ENCODE results near the gene SLC23A3. TPM values are rescaled to one million over a fixed set of nuclear protein-coding genes. Genes with fewer than 3 reads are reported as not detected.

SLC23A3 gene
- total and polyA plus RNA-seq, 4 donors = 1.6 to 7.3 (median 4.1) TPM

DNA sequence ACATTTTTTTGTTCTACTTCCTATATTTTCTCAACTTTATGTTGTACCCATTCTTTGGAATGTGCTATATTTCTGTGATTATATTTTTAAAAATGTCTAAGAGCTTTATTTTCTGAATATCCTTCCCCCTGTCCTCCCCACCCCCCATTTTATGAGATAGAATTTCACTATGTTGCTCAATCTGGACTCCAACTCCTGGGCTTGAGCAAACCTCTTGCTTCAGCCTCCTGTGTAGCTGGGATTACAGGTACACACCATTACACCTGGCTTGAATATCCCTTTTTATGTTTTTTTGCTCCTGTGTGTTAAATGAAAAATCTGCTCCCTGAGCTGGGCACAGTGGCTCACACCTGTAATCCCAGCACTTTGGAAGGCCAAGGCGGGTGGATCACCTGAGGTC lies 27.6 kb upstream of the SLC23A3 start:
- intact Hi-C loops (cut with DNase I) = no loop called here
- Histone ChIP-seq H3K36me3 (ENCODE audit: control insufficient read depth in 1 of 2, insufficient read depth in 2 of 2, low read length in 1 of 2) (no peaks in the 10 kb centered on the region), H3K4me3 (ENCODE audit: low read length in 2 of 2) (no peak overlapping the region), H3K4me1 (ENCODE audit: control insufficient read depth in 1 of 2, insufficient read depth in 2 of 2, low read length in 2 of 2) (no peaks in the 10 kb centered on the region), H3K9me3 (ENCODE audit: control insufficient read depth, low read length) (no peaks in the 10 kb centered on the region), H3K27ac (ENCODE audit: low read depth in 1 of 2, low read length in 2 of 2) (no peak overlapping the region), H3K27me3 (ENCODE audit: control insufficient read depth in 1 of 2, insufficient read depth in 2 of 2, low read length in 1 of 2) (no peaks in the 10 kb centered on the region)
- DNase-seq (no peak), ATAC-seq (ENCODE audit: low FRiP score) (no peak)
- 89 to 100% methylated on average over 1 of the region's 1 CpG for WGBS, 2 donors

DNA sequence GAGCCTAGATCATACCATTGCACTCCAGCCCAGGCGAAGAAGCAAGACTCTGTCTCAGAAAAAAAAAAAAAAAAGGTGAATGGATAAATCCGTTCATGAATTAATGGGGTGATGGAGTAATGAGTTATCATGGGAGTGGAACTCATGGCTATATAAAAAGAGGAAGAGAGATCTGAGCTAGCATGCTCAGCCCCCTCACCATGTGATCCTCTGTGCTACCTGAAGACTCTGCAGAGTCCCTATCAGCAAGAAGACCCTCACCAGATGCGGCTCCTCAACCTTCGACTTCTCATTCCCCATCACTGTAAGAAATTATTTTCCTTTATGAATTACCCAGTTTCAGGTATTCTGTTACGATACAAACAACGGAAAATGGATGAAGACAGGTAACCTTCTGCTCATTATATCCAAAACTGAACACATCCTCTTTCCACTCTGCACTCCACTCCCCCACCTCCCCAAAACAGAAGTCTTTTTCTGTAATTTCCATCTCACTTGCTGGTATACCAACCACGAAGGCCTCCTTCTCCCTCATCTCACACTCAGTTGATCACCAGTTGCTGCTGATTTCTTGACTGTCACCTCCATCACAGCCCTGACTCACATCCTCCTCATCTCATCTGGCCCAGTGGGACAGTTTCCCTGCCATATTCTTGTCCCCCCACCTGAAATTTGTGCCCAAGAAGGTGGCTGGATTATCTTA lies 17.1 kb upstream of the SLC23A3 start:
- Histone ChIP-seq H3K4me1 (ENCODE audit: control insufficient read depth in 1 of 2, insufficient read depth in 2 of 2, low read length in 2 of 2) (no peaks in the 10 kb centered on the region), H3K36me3 (ENCODE audit: control insufficient read depth in 1 of 2, insufficient read depth in 2 of 2, low read length in 1 of 2) (peaks cover 0 to 5% of the 10 kb centered on the region in 2 donors), H3K27ac (ENCODE audit: low read depth in 1 of 2, low read length in 2 of 2) (no peak overlapping the region), H3K9me3 (ENCODE audit: control insufficient read depth, low read length) (no peaks in the 10 kb centered on the region), H3K27me3 (ENCODE audit: control insufficient read depth in 1 of 2, insufficient read depth in 2 of 2, low read length in 1 of 2) (no peaks in the 10 kb centered on the region), H3K4me3 (ENCODE audit: low read length in 2 of 2) (no peak overlapping the region)
- ATAC-seq (ENCODE audit: low FRiP score) (no peak), DNase-seq (no peak)
- intact Hi-C loops (cut with DNase I) = no loop called here
- 84 to 89% methylated on average over 6 to 7 of the region's 7 CpGs for WGBS, 2 donors

DNA sequence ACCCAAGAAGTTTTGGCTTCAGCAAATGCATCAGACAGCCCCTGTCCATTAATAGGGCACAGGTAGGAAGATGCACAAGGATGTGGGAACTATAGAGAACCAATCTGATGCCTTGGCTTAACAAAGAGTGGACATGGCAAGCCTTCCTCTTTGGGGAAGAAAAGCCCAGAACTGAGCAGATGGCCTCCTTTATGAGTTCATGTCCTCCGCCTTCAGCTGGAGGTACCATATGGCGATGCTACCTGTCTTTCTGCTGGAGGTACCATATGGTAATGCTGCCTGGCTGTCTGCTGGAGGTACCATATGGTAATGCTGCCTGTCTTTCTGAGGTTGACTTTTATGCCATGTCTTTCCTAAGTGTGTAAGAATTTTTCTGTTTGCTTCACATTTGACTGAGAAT lies 14.3 kb upstream of the SLC23A3 start:
- intact Hi-C loops (cut with DNase I) = no loop called here
- Histone ChIP-seq H3K4me3 (ENCODE audit: low read length in 2 of 2) (no peak overlapping the region), H3K9me3 (ENCODE audit: control insufficient read depth, low read length) (no peaks in the 10 kb centered on the region), H3K36me3 (ENCODE audit: control insufficient read depth in 1 of 2, insufficient read depth in 2 of 2, low read length in 1 of 2) (peaks cover 0 to 10% of the 10 kb centered on the region in 2 donors), H3K27me3 (ENCODE audit: control insufficient read depth in 1 of 2, insufficient read depth in 2 of 2, low read length in 1 of 2) (no peaks in the 10 kb centered on the region), H3K27ac (ENCODE audit: low read depth in 1 of 2, low read length in 2 of 2) (no peak overlapping the region), H3K4me1 (ENCODE audit: control insufficient read depth in 1 of 2, insufficient read depth in 2 of 2, low read length in 2 of 2) (no peaks in the 10 kb centered on the region)
- 95 to 96% methylated on average over 2 of the region's 2 CpGs for WGBS, 2 donors
- DNase-seq (no peak), ATAC-seq (ENCODE audit: low FRiP score) (no peak)

DNA sequence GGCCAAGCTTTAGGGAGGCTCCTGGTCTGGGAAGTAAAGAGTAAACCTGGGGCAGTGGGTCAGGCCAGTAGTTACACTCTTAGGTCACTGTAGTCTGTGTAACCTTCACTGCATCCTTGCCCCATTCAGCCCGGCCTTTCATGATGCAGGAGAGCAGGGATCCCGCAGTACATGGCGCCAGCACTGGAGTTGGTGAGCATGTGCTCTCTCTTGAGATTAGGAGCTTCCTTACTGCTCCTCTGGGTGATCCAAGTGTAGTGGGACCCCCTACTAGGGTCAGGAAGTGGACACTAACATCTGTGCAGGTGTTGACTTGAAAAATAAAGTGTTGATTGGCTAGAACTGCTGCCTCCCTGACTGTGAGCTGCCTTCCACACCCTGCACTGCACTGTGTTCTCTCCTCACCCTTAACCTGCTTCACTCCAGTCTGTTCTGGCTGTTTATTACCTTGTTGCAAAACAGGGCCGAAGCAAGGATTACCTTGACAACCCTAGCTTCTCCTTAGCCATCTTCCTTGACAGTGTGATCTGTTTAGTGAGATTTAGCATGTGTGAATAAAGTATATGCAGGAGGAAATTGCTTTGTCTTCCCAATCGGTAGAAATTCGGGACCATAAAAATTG lies 13.4 kb upstream of the SLC23A3 start:
- DNase-seq = no peak
- 92 to 95% methylated on average over 6 of the region's 6 CpGs for WGBS, 2 donors
- intact Hi-C loops (cut with DNase I) = no loop called here

DNA sequence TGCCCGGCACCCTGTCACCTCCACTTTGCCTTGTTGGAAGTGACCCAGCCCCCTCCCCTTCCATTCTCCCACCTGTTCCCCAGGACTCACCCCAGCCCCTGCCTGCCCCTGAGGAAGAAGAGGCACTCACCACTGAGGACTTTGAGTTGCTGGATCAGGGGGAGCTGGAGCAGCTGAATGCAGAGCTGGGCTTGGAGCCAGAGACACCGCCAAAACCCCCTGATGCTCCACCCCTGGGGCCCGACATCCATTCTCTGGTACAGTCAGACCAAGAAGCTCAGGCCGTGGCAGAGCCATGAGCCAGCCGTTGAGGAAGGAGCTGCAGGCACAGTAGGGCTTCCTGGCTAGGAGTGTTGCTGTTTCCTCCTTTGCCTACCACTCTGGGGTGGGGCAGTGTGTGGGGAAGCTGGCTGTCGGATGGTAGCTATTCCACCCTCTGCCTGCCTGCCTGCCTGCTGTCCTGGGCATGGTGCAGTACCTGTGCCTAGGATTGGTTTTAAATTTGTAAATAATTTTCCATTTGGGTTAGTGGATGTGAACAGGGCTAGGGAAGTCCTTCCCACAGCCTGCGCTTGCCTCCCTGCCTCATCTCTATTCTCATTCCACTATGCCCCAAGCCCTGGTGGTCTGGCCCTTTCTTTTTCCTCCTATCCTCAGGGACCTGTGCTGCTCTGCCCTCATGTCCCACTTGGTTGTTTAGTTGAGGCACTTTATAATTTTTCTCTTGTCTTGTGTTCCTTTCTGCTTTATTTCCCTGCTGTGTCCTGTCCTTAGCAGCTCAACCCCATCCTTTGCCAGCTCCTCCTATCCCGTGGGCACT lies 12.7 kb upstream of the SLC23A3 start:
- Histone ChIP-seq H3K36me3 (ENCODE audit: control insufficient read depth in 1 of 2, insufficient read depth in 2 of 2, low read length in 1 of 2) (peaks cover 0 to 10% of the 10 kb centered on the region in 2 donors), H3K4me1 (ENCODE audit: control insufficient read depth in 1 of 2, insufficient read depth in 2 of 2, low read length in 2 of 2) (peaks cover 0 to 3% of the 10 kb centered on the region in 2 donors), H3K27me3 (ENCODE audit: control insufficient read depth in 1 of 2, insufficient read depth in 2 of 2, low read length in 1 of 2) (no peaks in the 10 kb centered on the region), H3K27ac (ENCODE audit: low read depth in 1 of 2, low read length in 2 of 2) (no peak overlapping the region), H3K4me3 (ENCODE audit: low read length in 2 of 2) (no peak overlapping the region), H3K9me3 (ENCODE audit: control insufficient read depth, low read length) (no peaks in the 10 kb centered on the region)
- WGBS, 2 donors = 77 to 80% methylated on average over 8 of the region's 8 CpGs
- DNase-seq (peak in 1 of 2 donors; percentile 58), ATAC-seq (ENCODE audit: low FRiP score) (no peak)
- intact Hi-C loops (cut with DNase I) = no loop called here

More for the DNA sequence above, 13.4 kb upstream of the SLC23A3 start:
- Histone ChIP-seq H3K27ac (ENCODE audit: low read depth in 1 of 2, low read length in 2 of 2) (no peak overlapping the region), H3K27me3 (ENCODE audit: control insufficient read depth in 1 of 2, insufficient read depth in 2 of 2, low read length in 1 of 2) (no peaks in the 10 kb centered on the region), H3K4me1 (ENCODE audit: control insufficient read depth in 1 of 2, insufficient read depth in 2 of 2, low read length in 2 of 2) (peaks cover 0 to 3% of the 10 kb centered on the region in 2 donors), H3K4me3 (ENCODE audit: low read length in 2 of 2) (no peak overlapping the region), H3K9me3 (ENCODE audit: control insufficient read depth, low read length) (no peaks in the 10 kb centered on the region), H3K36me3 (ENCODE audit: control insufficient read depth in 1 of 2, insufficient read depth in 2 of 2, low read length in 1 of 2) (peaks cover 0 to 10% of the 10 kb centered on the region in 2 donors)
- no peak for ATAC-seq (ENCODE audit: low FRiP score)

DNA sequence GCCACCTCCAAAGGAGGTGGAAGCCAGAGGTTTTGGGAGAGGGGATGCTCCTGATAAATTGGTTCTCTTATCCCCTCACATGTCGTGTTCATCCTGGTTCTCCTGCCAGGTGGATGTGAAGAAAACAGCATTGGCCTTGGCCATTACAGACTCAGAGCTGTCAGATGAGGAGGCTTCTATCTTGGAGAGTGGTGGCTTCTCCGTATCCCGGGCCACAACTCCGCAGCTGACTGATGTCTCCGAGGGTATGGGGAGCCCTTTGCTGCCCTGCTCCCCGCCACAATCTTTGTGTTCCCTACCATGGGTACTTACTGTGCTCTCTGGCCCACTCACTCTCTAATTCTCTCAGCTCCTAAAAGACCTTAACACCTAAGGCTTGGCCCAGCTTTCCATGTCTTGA lies 11.7 kb upstream of the SLC23A3 start:
- Histone ChIP-seq H3K27ac (ENCODE audit: low read depth in 1 of 2, low read length in 2 of 2) (no peak overlapping the region), H3K27me3 (ENCODE audit: control insufficient read depth in 1 of 2, insufficient read depth in 2 of 2, low read length in 1 of 2) (no peaks in the 10 kb centered on the region), H3K4me3 (ENCODE audit: low read length in 2 of 2) (no peak overlapping the region), H3K9me3 (ENCODE audit: control insufficient read depth, low read length) (no peaks in the 10 kb centered on the region), H3K36me3 (ENCODE audit: control insufficient read depth in 1 of 2, insufficient read depth in 2 of 2, low read length in 1 of 2) (peaks cover 0 to 10% of the 10 kb centered on the region in 2 donors), H3K4me1 (ENCODE audit: control insufficient read depth in 1 of 2, insufficient read depth in 2 of 2, low read length in 2 of 2) (peaks cover 0 to 3% of the 10 kb centered on the region in 2 donors)
- 88 to 97% methylated on average over 6 of the region's 6 CpGs for WGBS, 2 donors
- DNase-seq (no peak), ATAC-seq (ENCODE audit: low FRiP score) (no peak)
- intact Hi-C loops (cut with DNase I) = no loop called here

DNA sequence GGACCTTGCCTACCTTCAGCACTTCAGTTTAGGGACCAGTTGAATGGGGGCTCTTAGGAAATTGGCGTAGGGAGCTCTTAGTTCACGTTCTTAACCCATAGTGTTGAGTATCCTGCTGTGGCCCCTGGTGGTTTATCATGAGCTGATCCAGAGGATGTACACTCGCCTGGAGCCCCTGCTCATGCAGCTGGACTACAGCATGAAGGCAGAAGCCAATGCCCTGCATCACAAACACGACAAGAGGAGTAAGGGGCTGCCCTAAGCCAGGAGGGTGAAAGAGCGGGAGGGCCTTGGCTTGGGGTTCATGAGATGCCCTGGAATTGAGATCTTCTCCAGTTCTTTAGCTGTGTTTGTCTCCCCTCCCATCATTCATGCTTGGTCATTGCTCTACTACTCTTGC lies 11.1 kb upstream of the SLC23A3 start:
- H3K27ac ChIP-seq (ENCODE audit: low read depth in 1 of 2, low read length in 2 of 2) = no peak overlapping the region
- peaks cover 0 to 3% of the 10 kb centered on the region in 2 donors for H3K4me1 ChIP-seq (ENCODE audit: control insufficient read depth in 1 of 2, insufficient read depth in 2 of 2, low read length in 2 of 2)
- WGBS, 2 donors = 90 to 91% methylated on average over 5 of the region's 5 CpGs
- DNase-seq (no peak), ATAC-seq (ENCODE audit: low FRiP score) (no peak)
- intact Hi-C loops (cut with DNase I) = no loop called here
- H3K36me3 ChIP-seq (ENCODE audit: control insufficient read depth in 1 of 2, insufficient read depth in 2 of 2, low read length in 1 of 2) = peaks cover 0 to 10% of the 10 kb centered on the region in 2 donors
- no peaks in the 10 kb centered on the region for H3K27me3 ChIP-seq (ENCODE audit: control insufficient read depth in 1 of 2, insufficient read depth in 2 of 2, low read length in 1 of 2)
- H3K4me3 ChIP-seq (ENCODE audit: low read length in 2 of 2) = no peak overlapping the region
- no peaks in the 10 kb centered on the region for H3K9me3 ChIP-seq (ENCODE audit: control insufficient read depth, low read length)

DNA sequence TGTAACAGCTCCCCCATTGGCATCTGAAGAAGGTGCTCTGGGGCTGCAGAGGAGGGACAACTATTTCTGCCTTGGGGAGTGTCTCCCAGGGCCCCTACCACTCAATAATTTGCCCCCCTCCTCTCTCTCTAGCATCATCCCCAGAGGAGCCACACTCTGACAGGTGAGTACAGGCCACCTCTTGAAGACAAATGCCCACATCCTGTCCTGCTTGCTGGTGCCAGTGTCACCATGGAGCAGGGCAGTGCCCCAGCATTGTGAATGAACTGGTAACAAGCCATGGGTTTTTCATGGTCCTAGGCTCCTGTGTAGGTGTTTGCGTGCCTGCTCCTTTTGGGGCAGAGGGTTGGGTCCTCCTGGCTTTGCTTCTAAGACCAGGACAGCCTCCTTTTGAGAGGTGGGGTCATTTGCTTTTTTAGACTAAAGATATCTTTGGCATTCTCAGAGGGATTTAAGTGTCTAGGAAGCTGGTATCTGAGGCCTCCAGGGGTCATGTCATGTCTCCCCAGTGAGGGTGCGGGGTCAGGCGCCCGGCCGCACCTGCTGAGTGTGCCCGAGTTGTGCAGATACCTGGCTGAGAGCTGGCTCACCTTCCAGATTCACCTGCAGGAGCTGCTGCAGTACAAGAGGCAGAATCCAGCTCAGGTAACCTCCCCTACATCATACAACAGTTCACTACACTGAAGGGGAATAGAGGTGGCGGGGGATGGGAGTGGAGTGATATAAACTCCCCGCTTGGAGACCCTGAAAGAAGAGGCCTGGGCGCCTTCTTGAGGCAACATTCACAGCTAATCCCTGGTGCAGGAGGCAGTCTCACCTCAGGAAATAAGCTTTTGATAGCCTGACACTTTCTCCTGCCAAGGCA lies 10.0 kb upstream of the SLC23A3 start:
- DNase-seq (no peak), ATAC-seq (ENCODE audit: low FRiP score) (no peak)
- WGBS, 2 donors = 91 to 95% methylated on average over 9 of the region's 9 CpGs
- intact Hi-C loops (cut with DNase I) = loop anchor here (5.0 to 10.0 kb wide), 3 partner anchors 47 to 207 kb away; partner anchors contain the start of genes DNPEP (in 2 of the 2), ANKZF1 (in 1 of the 2) and ATG9A (in 1 of the 2)
- Histone ChIP-seq H3K27me3 (ENCODE audit: control insufficient read depth in 1 of 2, insufficient read depth in 2 of 2, low read length in 1 of 2) (no peaks in the 10 kb centered on the region), H3K27ac (ENCODE audit: low read depth in 1 of 2, low read length in 2 of 2) (no peak overlapping the region), H3K9me3 (ENCODE audit: control insufficient read depth, low read length) (no peaks in the 10 kb centered on the region), H3K4me1 (ENCODE audit: control insufficient read depth in 1 of 2, insufficient read depth in 2 of 2, low read length in 2 of 2) (peaks cover 0 to 3% of the 10 kb centered on the region in 2 donors), H3K4me3 (ENCODE audit: low read length in 2 of 2) (no peak overlapping the region), H3K36me3 (ENCODE audit: control insufficient read depth in 1 of 2, insufficient read depth in 2 of 2, low read length in 1 of 2) (peaks cover 0 to 10% of the 10 kb centered on the region in 2 donors)
